AG08395 (cell line): ENCODE results near the gene GPR171.

Experiments used
- DNase-seq: peaks from one replicate; pipeline ENCODE4 v3.0.0; 2012; ENCODE audit warnings: mixed read lengths, low spot score

Gene GPR171

GRCh38 chr3:151175952-151176351 lies 27.1 kb downstream of the GPR171 start:
- no peak for DNase-seq

GRCh38 chr3:151174351-151174750 lies 28.7 kb downstream of the GPR171 start:
- DNase-seq, result no peak

DNA sequence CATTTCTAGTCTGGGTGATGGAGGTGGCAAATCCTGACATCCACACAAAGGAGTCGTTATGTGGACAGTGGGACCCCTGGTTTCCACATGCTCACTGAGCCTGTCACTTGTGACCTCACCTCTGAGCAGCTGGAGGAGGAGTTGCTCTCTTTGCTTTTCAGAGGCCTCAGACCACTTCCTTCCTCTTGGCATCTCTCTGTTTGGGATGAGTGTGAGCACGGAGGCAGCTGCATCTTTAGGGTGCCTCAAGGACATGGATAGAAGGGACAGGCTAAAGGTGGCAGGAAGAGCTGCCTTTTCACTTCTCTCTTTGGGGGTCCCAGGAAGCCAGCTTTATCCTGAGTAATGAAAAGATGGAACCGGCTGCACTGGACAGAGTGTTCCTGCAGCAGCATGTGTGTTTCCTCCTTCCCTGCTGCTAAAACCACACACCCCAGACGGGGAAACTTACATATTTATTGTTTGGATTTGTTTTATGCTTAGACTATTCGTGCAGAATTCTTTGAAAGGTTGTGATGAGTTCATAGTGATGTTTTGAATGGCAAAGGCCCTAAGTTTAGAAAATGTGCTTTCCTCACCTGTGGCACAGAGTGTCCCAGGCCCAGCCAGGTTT lies 31.8 kb downstream of the GPR171 start:
- DNase-seq, result no peak

DNA sequence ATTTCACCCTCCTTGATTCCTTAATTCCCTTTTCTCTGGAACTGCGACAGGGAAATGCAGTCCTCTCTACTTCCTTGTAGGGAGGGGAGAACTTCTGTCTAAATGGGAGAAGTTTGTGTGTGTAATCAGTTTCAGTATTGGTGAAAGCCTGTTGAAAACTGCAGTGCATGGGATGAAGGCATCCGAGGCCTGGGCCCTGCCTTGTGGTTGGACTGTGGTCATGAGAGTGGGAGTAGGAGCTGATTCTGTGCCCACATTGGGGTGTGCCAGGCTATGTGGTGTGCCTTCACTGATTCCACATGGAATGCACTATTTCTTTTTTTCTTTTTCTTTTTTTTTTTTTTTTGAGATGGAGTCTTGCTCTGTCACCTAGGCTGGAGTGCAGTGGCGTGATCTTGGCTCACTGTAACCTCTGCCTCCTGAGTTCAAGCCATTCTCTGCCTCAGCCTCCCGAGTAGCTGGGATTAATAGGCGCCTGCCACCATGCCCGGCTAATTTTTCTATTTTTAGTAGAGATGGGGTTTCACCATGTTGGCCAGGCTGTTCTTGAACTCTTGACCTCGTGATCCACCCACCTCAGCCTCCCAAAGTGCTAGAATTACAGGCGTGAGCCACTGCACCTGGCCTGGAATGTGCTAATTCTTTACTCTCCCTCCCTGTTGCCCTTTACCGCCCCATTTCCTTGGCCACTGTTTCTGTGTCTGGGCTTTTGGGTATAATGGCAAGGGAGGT lies 32.9 kb downstream of the GPR171 start:
- DNase-seq, result peak; percentile 12

- no peak for DNase-seq
Observed at GRCh38 chr3:151169262-151169947, 33.6 kb downstream of the GPR171 start.

DNA sequence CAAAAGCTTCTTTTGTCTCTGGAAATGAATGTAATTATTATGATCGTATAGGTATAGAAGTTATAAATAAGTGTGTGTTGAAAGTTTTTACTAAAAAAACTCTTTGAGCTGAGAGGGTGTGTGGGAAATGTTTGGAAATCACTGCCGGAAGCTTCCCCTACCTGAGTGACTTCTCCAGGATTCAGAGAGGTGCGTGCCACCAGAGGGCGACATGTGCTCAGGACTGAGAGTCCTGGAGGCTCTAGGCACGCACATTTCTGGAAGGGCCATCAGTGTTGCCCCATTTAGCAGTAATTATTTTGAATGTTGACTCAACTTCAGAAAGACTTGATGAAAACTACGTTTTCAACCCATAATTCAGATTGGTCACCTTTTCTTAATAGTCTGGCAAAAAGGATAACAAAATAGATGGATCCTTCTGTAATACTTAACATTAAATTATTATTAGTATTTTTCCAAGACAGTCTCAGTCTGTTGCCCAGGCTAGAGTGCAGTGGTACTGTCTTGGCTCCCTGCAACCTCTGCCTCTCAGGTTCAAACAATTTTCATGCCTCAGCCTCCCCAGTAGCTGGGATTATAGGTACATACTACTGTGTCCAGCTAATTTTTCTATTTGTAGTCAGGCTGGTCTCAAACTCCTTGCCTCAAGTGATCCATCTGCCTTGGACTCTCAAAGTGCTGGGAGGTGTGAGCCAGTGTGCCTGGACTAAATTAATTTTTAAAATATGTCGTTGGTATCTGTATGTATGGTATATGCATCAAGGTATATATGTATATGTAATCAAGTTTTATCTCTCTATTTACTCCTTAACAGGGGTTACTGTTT lies 34.5 kb downstream of the GPR171 start:
- peak; percentile 76 for DNase-seq

DNA sequence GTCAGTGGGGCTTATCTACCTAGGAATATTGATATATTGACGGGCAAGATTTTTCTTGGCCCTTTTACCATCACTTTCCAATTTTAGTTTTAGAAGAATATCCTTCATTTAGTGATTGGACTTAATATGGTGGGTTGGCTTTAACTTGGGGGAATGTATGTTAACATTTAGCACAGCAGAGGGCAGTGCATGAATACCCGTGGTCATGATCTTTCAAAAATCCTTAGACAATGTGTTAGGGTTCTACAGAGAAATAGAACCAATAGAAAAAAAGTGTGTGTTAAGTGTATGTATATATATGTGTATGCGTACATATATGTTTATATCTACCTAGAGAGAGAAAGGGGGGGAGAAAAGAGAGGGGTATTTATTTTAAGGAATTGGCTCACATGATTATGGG lies 36.9 kb downstream of the GPR171 start:
- no peak for DNase-seq

DNA sequence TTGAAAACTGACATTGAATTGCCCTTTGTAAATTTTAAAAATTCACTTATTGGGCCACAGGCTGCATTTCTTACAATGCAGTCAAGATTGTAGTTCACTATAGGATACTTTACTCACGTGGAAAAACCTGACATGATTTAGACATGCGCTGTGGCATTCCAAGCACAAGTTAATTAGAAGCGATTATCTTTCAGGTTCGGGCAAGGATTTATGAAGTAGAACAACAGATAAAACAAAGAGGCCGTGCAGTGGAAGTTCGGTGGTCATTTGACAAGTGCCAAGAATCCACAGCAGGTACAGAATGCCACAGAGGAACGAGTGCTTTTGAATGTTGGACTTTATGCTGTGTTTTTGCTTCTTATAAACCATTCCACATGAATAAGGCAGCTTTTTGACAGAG lies 37.8 kb downstream of the GPR171 start:
- no peak for DNase-seq

GRCh38 chr3:151159806-151160205 lies 43.2 kb downstream of the GPR171 start:
- DNase-seq, result no peak

DNA sequence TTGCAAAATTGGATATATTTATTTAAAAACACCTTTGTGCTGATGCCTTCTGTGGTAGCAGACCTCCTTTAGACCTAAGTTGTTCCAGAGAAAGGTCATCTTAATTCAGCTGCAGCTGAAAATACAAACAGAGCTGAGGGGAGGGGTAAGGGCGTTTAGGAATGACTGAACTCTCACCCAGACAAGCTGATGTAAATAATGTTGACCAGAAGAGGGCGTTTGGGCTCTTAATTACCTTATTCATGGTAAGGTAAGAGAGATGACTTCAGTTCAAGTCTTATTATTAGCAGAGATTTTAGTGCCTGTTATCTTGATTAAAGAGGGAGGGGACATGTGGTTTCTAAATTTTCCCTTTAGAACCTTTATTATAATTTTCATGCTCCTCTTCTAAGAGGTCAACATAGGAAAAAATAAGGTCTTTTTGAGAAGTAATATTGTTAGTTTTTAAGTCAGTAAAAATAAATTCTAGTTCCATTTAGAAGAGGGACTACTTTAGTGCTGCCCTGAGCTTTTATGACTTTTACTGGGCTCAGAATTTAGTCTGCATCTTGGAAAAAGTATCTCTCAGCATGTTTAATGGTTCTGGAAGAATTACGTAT lies 46.3 kb downstream of the GPR171 start:
- DNase-seq, result peak; percentile 38

- DNase-seq, result no peak
Observed at GRCh38 chr3:151155409-151156128, 47.4 kb downstream of the GPR171 start.

GRCh38 chr3:151154566-151154965 lies 48.5 kb downstream of the GPR171 start:
- no peak for DNase-seq

GRCh38 chr3:151152455-151153079 lies 50.4 kb downstream of the GPR171 start:
- DNase-seq, result no peak
